Kidney (tissue), 14 donors: ENCODE results near the gene RNASE8. TPM values are rescaled to one million over a fixed set of nuclear protein-coding genes. Genes with fewer than 3 reads are reported as not detected.

Experiments
- DNase-seq, 5 donors: peaks; one replicate each; pipeline ENCODE4 v3.0.0-alpha.2; 2013 to 2020
- FAIRE-seq: peaks from 2 replicates; lab custom pipeline; 2012; peaks lifted over from hg19 to GRCh38; lab: Jason Lieb, UNC
- H3K27ac ChIP-seq, 2 donors: one replicate each; pipeline ENCODE4 v1.7.0; 2013; ENCODE audit warnings: low read depth in 2 of 2, low read length in 2 of 2, inconsistent platforms in 1 of 2
- H3K27me3 ChIP-seq: one replicate; pipeline ENCODE4 v1.7.1; 2013; ENCODE audit warnings: low read length, inconsistent platforms; ENCODE audit not compliant: control insufficient read depth, insufficient read depth
- H3K36me3 ChIP-seq, 3 donors: one replicate each; pipeline versions ENCODE4 v1.7.0 to v1.7.1; 2013; ENCODE audit warnings: low read length in 3 of 3, control low read depth in 1 of 3, inconsistent platforms in 1 of 3; ENCODE audit not compliant: insufficient read depth in 3 of 3, control insufficient read depth in 2 of 3
- H3K4me1 ChIP-seq, 3 donors: one replicate each; pipeline versions ENCODE4 v1.7.0 to v1.7.1; 2013; ENCODE audit warnings: low read length in 3 of 3, inconsistent platforms in 1 of 3, low read depth in 1 of 3; ENCODE audit not compliant: control insufficient read depth in 2 of 3, insufficient read depth in 2 of 3
- H3K4me3 ChIP-seq, 3 donors: one replicate each; pipeline versions ENCODE4 v1.7.0 to v1.8.1; 2013; ENCODE audit warnings: low read length in 3 of 3, control low read depth in 1 of 3, inconsistent platforms in 1 of 3
- H3K9ac ChIP-seq, 3 donors: one replicate each; pipeline versions ENCODE4 v1.7.0 to v1.7.1; 2013; ENCODE audit warnings: low read length in 3 of 3, control low read depth in 1 of 3, inconsistent platforms in 1 of 3
- H3K9me3 ChIP-seq, 3 donors: one replicate each; pipeline versions ENCODE4 v1.7.0 to v1.7.1; 2013; ENCODE audit warnings: low read length in 3 of 3, control low read depth in 1 of 3, inconsistent platforms in 1 of 3; ENCODE audit not compliant: control insufficient read depth in 2 of 3, insufficient read depth in 1 of 3
- intact Hi-C: fragments of 100-400 bp; cut with DNase I; formaldehyde crosslinking; loops from one replicate; pipeline ENCODE4 v1.11.1; 2022
- polyA plus RNA-seq: library from polyadenylated mRNA; stranded (reverse); fragments of 350-450 nt; fragmentation: Illumina TruSeq; extraction: RNeasy Lipid Tissue Mini Kit (QIAGEN cat#74804); gene quantifications from one replicate; pipeline ENCODE4 v1.2.3, GENCODE V29; 2014; ENCODE audit warnings: low read depth, low replicate concordance; ENCODE audit not compliant: insufficient read depth
- total RNA-seq: library from RNA; stranded (reverse); fragmentation: NEBNext Ultra II Directional; extraction: Animal tissue kit (Norgen Biotek cat#: 25700); gene quantifications from one replicate; pipeline ENCODE4 v1.2.1, GENCODE V29; 2021
- TF ChIP-seq, protein P1 (sequence below): IDR thresholded peaks from 3 replicates; pipeline ENCODE4 v1.5.1; 2012; ENCODE audit warnings: mild to moderate bottlenecking, moderate library complexity, borderline replicate concordance; ENCODE audit not compliant: insufficient read depth; ENCODE audit errors: extremely low read depth
- donor health status: control.
- donor health status: control.
- donor health status: control.
- donor health status: control.
- donor health status: control.
- donor health status: DM: yes; HTN: yes; CAD: no.
- donor health status: Normal renal cell carcinoma (clear cell type).

RNASE8 gene
- total and polyA plus RNA-seq, 2 donors from 2014 or later, result not detected

DNA sequence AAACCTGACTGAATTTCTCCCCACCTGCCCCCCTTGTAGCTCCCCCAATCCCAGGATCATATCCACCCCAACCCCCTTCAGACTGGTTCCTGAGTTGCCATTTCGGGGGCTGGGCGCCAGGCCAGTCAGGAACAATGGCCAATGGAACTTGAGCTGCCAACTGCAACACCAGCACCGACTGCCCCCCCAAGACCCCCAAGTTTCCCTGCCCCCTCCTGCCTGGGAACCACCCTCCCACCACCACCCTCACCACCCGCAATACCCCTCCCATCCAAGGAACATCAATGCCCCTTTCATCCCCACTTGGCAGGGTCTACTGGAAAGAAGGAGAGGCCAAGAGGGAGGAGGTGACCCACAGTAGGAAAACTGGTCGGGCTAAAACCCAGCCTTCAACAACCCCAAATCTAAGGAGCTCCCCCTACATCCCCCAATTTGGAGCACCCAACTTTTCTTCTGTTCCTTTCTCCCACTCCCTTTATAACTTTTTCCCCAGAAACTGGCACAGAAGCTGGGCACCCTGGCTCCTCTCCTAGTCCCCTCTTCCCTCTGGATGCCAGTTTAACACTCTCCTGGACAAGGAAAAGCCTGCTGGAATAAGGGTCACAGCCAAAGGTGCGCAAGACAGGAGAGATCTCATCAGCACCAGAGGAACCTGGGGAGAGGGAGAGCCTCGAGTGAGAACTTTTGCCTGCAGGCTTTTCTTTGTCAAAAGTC lies 31.2 kb upstream of the RNASE8 start:
- Histone ChIP-seq H3K9me3 (no peaks in the 10 kb centered on the region), H3K4me1 (peaks cover 0 to 8% (median 5%) of the 10 kb centered on the region in 3 donors), H3K27me3 (no peaks in the 10 kb centered on the region), H3K36me3 (peaks cover 0 to under 1% (median 0%) of the 10 kb centered on the region in 3 donors), H3K4me3 (peak overlapping the region in 1 of 3 donors; percentile 67), H3K9ac (no peak overlapping the region), H3K27ac (peak overlapping the region; percentile 49 to 89)
- peak in 1 of 5 donors; percentile 74 for DNase-seq
- TF ChIP-seq, protein P1, sequence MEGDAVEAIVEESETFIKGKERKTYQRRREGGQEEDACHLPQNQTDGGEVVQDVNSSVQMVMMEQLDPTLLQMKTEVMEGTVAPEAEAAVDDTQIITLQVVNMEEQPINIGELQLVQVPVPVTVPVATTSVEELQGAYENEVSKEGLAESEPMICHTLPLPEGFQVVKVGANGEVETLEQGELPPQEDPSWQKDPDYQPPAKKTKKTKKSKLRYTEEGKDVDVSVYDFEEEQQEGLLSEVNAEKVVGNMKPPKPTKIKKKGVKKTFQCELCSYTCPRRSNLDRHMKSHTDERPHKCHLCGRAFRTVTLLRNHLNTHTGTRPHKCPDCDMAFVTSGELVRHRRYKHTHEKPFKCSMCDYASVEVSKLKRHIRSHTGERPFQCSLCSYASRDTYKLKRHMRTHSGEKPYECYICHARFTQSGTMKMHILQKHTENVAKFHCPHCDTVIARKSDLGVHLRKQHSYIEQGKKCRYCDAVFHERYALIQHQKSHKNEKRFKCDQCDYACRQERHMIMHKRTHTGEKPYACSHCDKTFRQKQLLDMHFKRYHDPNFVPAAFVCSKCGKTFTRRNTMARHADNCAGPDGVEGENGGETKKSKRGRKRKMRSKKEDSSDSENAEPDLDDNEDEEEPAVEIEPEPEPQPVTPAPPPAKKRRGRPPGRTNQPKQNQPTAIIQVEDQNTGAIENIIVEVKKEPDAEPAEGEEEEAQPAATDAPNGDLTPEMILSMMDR, result no peak
- intact Hi-C loops, result no loop called here
- no peak for FAIRE-seq

DNA sequence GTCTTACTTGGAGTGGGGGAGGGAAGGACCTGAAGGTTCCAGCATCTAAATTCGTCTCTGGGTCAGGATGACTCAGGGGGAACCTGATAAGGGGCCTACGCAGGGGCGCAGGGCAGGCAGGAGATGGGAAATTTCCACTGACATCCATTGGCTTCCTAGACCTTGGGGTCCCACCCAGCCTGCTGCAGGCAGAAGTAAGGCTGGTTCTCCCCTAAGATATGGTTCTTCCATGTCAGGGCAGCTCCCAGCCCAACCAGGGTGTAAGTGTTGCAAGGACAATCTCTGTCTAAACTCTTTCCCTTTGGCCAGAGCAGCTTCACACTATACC lies 30.7 kb upstream of the RNASE8 start:
- no peaks in the 10 kb centered on the region for H3K9me3 ChIP-seq
- TF ChIP-seq, protein P1, result no peak
- no peak overlapping the region for H3K27ac ChIP-seq
- H3K27me3 ChIP-seq, result no peaks in the 10 kb centered on the region
- no peaks in the 10 kb centered on the region for H3K36me3 ChIP-seq
- no peak for FAIRE-seq
- DNase-seq, result no peak
- intact Hi-C loops, result no loop called here
- H3K4me1 ChIP-seq, result peaks cover 0 to 8% (median 5%) of the 10 kb centered on the region in 3 donors
- no peak overlapping the region for H3K4me3 ChIP-seq
- no peak overlapping the region for H3K9ac ChIP-seq

DNA sequence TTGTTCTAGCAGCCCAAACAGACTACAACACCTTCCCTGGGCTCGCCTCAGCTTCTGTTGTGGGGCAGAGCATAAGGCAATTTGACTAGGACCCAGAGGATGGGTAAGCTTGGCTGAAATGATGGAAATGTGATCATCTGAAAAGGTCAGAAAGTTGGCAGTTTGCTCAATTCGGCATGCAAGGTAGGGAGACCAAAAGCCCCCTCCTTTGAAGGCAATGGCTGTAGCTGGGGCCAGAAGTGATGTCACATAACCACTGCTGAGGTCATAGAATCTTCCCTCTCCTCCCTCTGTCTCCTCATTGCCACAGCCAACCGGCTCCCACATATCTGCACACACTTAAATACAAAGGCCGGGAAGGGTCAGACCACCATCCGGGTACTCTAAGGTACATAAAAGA lies 27.7 kb upstream of the RNASE8 start, which contains the start of gene TPPP2:
TSS of gene TPPP2 (plus strand) at position 301 of the 400 bp plus-strand sequence. CDS start 365 bp downstream, outside the sequence.
- TF ChIP-seq, protein P1, result no peak
- DNase-seq (no peak), FAIRE-seq (no peak)
- Histone ChIP-seq H3K36me3 (no peaks in the 10 kb centered on the region), H3K4me1 (peaks cover 0 to 4% (median 0%) of the 10 kb centered on the region in 3 donors), H3K9ac (no peak within 1 kb of the TSS), H3K9me3 (no peaks in the 10 kb centered on the region), H3K27me3 (no peaks in the 10 kb centered on the region), H3K27ac (no peak within 1 kb of the TSS), H3K4me3 (no peak within 1 kb of the TSS)
- intact Hi-C loops, result no loop called here
